ENCODE measurements around the gene BLVRB.
A peak's percentile ranks its signal among the peaks of the same experiment; 100 is the strongest.

The BLVRB gene

GRCh38 chr19:40452016-40452415 is 13.5 kb downstream of the BLVRB start:
- Histone ChIP-seq H3K27me3 (ENCODE audit: insufficient read depth, poor library complexity, severe bottlenecking) (no peaks in the 10 kb centered on the region), H3K4me1 (ENCODE audit: insufficient read depth, poor library complexity, severe bottlenecking) (peaks cover 10% of the 10 kb centered on the region), H3K27ac (ENCODE audit: poor library complexity, severe bottlenecking) (no peak overlapping the region), H3K36me3 (ENCODE audit: low read depth) (no peaks in the 10 kb centered on the region), H3K9me3 (ENCODE audit: severe bottlenecking) (no peaks in the 10 kb centered on the region), H3K4me3 (ENCODE audit: severe bottlenecking) (no peak overlapping the region)
- DNase-seq (ENCODE audit: low spot score) (no peak), ATAC-seq (ENCODE audit: low read depth) (no peak)
- TF ChIP-seq CTCF (IDR thresholded peaks at IDR 0.05; ENCODE audit: poor library complexity, severe bottlenecking), result no peak

- no peak for DNase-seq (ENCODE audit: low spot score)
- no peak overlapping the region for H3K27ac ChIP-seq (ENCODE audit: poor library complexity, severe bottlenecking)
These were observed 14.9 kb downstream of the BLVRB start for GRCh38 chr19:40450664-40451063.

GRCh38 chr19:40449506-40449905 is 16.0 kb downstream of the BLVRB start:
- Histone ChIP-seq H3K9me3 (ENCODE audit: severe bottlenecking) (no peaks in the 10 kb centered on the region), H3K36me3 (ENCODE audit: low read depth) (no peaks in the 10 kb centered on the region)
- ATAC-seq (ENCODE audit: low read depth), result no peak

More at GRCh38 chr19:40450664-40451063, 14.9 kb downstream of the BLVRB start:
- Histone ChIP-seq H3K4me3 (ENCODE audit: severe bottlenecking) (no peak overlapping the region), H3K27me3 (ENCODE audit: insufficient read depth, poor library complexity, severe bottlenecking) (no peaks in the 10 kb centered on the region), H3K36me3 (ENCODE audit: low read depth) (no peaks in the 10 kb centered on the region), H3K4me1 (ENCODE audit: insufficient read depth, poor library complexity, severe bottlenecking) (peaks cover 11% of the 10 kb centered on the region), H3K9me3 (ENCODE audit: severe bottlenecking) (no peaks in the 10 kb centered on the region)
- TF ChIP-seq CTCF (IDR thresholded peaks at IDR 0.05; ENCODE audit: poor library complexity, severe bottlenecking), result no peak
- ATAC-seq (ENCODE audit: low read depth), result no peak

GRCh38 chr19:40446263-40446784 is 19.2 kb downstream of the BLVRB start:
- ATAC-seq (ENCODE audit: low read depth), result no peak
- no peak for DNase-seq (ENCODE audit: low spot score)
- Histone ChIP-seq H3K27ac (ENCODE audit: poor library complexity, severe bottlenecking) (peak overlapping the region; percentile 90), H3K4me1 (ENCODE audit: insufficient read depth, poor library complexity, severe bottlenecking) (peaks cover 16% of the 10 kb centered on the region), H3K36me3 (ENCODE audit: low read depth) (peaks cover 14% of the 10 kb centered on the region), H3K27me3 (ENCODE audit: insufficient read depth, poor library complexity, severe bottlenecking) (no peaks in the 10 kb centered on the region), H3K4me3 (ENCODE audit: severe bottlenecking) (no peak overlapping the region), H3K9me3 (ENCODE audit: severe bottlenecking) (no peaks in the 10 kb centered on the region)
- TF ChIP-seq CTCF (IDR thresholded peaks at IDR 0.05; ENCODE audit: poor library complexity, severe bottlenecking), result no peak

More at GRCh38 chr19:40449506-40449905, 16.0 kb downstream of the BLVRB start:
- TF ChIP-seq CTCF (IDR thresholded peaks at IDR 0.05; ENCODE audit: poor library complexity, severe bottlenecking), result no peak
- H3K4me1 ChIP-seq (ENCODE audit: insufficient read depth, poor library complexity, severe bottlenecking), result peaks cover 20% of the 10 kb centered on the region
- DNase-seq (ENCODE audit: low spot score), result no peak
- no peaks in the 10 kb centered on the region for H3K27me3 ChIP-seq (ENCODE audit: insufficient read depth, poor library complexity, severe bottlenecking)
- no peak overlapping the region for H3K4me3 ChIP-seq (ENCODE audit: severe bottlenecking)
- no peak overlapping the region for H3K27ac ChIP-seq (ENCODE audit: poor library complexity, severe bottlenecking)

- Histone ChIP-seq H3K27ac (ENCODE audit: poor library complexity, severe bottlenecking) (peak overlapping the region; percentile 90), H3K4me3 (ENCODE audit: severe bottlenecking) (no peak overlapping the region), H3K27me3 (ENCODE audit: insufficient read depth, poor library complexity, severe bottlenecking) (no peaks in the 10 kb centered on the region), H3K4me1 (ENCODE audit: insufficient read depth, poor library complexity, severe bottlenecking) (peaks cover 16% of the 10 kb centered on the region), H3K9me3 (ENCODE audit: severe bottlenecking) (no peaks in the 10 kb centered on the region), H3K36me3 (ENCODE audit: low read depth) (peaks cover 19% of the 10 kb centered on the region)
- no peak for DNase-seq (ENCODE audit: low spot score)
- peak; percentile 11; the same call in 1 of the 3 replicates for ATAC-seq (ENCODE audit: low read depth)
- no peak for TF ChIP-seq CTCF (IDR thresholded peaks at IDR 0.05; ENCODE audit: poor library complexity, severe bottlenecking)
These were observed 19.7 kb downstream of the BLVRB start for GRCh38 chr19:40445780-40446262.

Data from RWPE2 (cell line).